OCI-LY7 (cell line): ENCODE measurements around the gene SLC12A3. TPM values are rescaled to one million over a fixed set of nuclear protein-coding genes. Genes with fewer than 3 reads are reported as not detected.
A peak's percentile ranks its signal among the peaks of the same experiment; 100 is the strongest.

Experiments used
- BruUV-seq: library from RNA; stranded (reverse); fragments of 400-500 nt; replicated peaks from 2 replicates; lab custom pipeline; 2021; lab: Mats Ljungman, UMichigan
- CTCF ChIA-PET: fragments of 300-600 bp; sonication (Branson Sonifier 250); formaldehyde crosslinking; loops from one replicate; lab custom pipeline; 2022; ENCODE audit warnings: antibody characterized with exemption; ENCODE audit not compliant: unreplicated experiment; lab: Charles Lee
- POLR2A ChIA-PET: fragments of 300-600 bp; sonication (Branson Sonifier 250); formaldehyde crosslinking; loops from one replicate; lab custom pipeline; 2022; ENCODE audit warnings: antibody characterized with exemption; lab: Charles Lee
- DNase-seq: peaks from one replicate; pipeline ENCODE4 v3.0.0-alpha.2; 2015; ENCODE audit warnings: low spot score
- H2AFZ ChIP-seq: fragments of 200-600 bp; sonication (generic), shearing (Covaris generic); 2 replicates; pipeline ENCODE4 v1.6.1; 2014; ENCODE audit warnings: mild to moderate bottlenecking, antibody characterized with exemption, low read length, moderate library complexity
- H3K27ac ChIP-seq: fragments of 200-600 bp; sonication (generic); 2 replicates; pipeline ENCODE4 v1.5.1; 2014; ENCODE audit warnings: mixed run types, low read depth, mild to moderate bottlenecking, moderate library complexity, low read length, inconsistent platforms; ENCODE audit not compliant: poor library complexity, severe bottlenecking
- H3K36me3 ChIP-seq: fragments of 200-600 bp; sonication (generic); 2 replicates; pipeline ENCODE4 v1.6.1; 2014; ENCODE audit warnings: mild to moderate bottlenecking, antibody characterized with exemption, low read length, moderate library complexity, mixed read lengths; ENCODE audit not compliant: insufficient read depth
- H3K4me1 ChIP-seq: fragments of 200-600 bp; sonication (generic); 2 replicates; pipeline ENCODE4 v1.5.1; 2014; ENCODE audit warnings: mild to moderate bottlenecking, low read length; ENCODE audit not compliant: insufficient read depth, poor library complexity, severe bottlenecking
- H3K4me2 ChIP-seq: fragments of 200-600 bp; sonication (generic); 2 replicates; pipeline ENCODE4 v1.6.1; 2014; ENCODE audit warnings: mild to moderate bottlenecking, low read length
- H3K4me3 ChIP-seq: fragments of 200-600 bp; sonication (generic); 2 replicates; pipeline ENCODE4 v1.5.1; 2014; ENCODE audit warnings: mild to moderate bottlenecking, low read depth, low read length; ENCODE audit not compliant: poor library complexity, severe bottlenecking
- H3K79me2 ChIP-seq: fragments of 200-600 bp; sonication (generic); 2 replicates; pipeline ENCODE4 v1.6.1; 2016; ENCODE audit warnings: low read depth, mild to moderate bottlenecking, low read length, moderate library complexity, mixed read lengths; ENCODE audit not compliant: insufficient read depth
- H3K9me2 ChIP-seq: fragments of 200-600 bp; sonication (generic); 2 replicates; pipeline ENCODE4 v1.6.1; 2016; ENCODE audit warnings: mild to moderate bottlenecking, low read length, mixed read lengths; ENCODE audit not compliant: insufficient read depth
- H3K9me3 ChIP-seq: fragments of 200-600 bp; sonication (generic); 2 replicates; pipeline ENCODE4 v1.6.1; 2014; ENCODE audit warnings: mild to moderate bottlenecking, mixed run types, low read length, mixed read lengths
- H4K20me1 ChIP-seq: fragments of 200-600 bp; sonication (generic); 2 replicates; pipeline ENCODE4 v1.6.1; 2014; ENCODE audit warnings: mild to moderate bottlenecking, antibody characterized with exemption, low read length, moderate library complexity, mixed read lengths; ENCODE audit not compliant: insufficient read depth
- EZH2phosphoT487 ChIP-seq: fragments of 200-600 bp; sonication (generic); IDR thresholded peaks from 2 replicates; pipeline ENCODE4 v1.6.1; 2018; ENCODE audit warnings: low read depth, borderline replicate concordance, mild to moderate bottlenecking, mixed run types, antibody characterized with exemption, low read length, moderate library complexity, mixed read lengths
- intact Hi-C: fragments of 100-400 bp; cut with micrococcal nuclease; formaldehyde crosslinking; loops from one replicate; pipeline ENCODE4 v1.10.0; 2022; ENCODE audit not compliant: unreplicated experiment
- total RNA-seq, 2 experiments: library from RNA; depleted of rRNA in 1 of 2; stranded (reverse); fragments of >200 nt in 1 of 2; shearing (Covaris generic) in 1 of 2; gene quantifications; 2 replicates each; pipeline ENCODE4 v1.2.3, GENCODE V29; 2014 to 2022
- TF ChIP-seq, protein P1 (sequence below): fragments of 200-600 bp; sonication (generic); conservative IDR thresholded peaks from 2 replicates; pipeline ENCODE4 v1.5.1; 2014; ENCODE audit warnings: mild to moderate bottlenecking, antibody characterized with exemption, low read length, moderate library complexity, mixed read lengths

SLC12A3 gene
- total RNA-seq, 2 experiments from 2014 or later, result 0.25 to 0.88 TPM

DNA sequence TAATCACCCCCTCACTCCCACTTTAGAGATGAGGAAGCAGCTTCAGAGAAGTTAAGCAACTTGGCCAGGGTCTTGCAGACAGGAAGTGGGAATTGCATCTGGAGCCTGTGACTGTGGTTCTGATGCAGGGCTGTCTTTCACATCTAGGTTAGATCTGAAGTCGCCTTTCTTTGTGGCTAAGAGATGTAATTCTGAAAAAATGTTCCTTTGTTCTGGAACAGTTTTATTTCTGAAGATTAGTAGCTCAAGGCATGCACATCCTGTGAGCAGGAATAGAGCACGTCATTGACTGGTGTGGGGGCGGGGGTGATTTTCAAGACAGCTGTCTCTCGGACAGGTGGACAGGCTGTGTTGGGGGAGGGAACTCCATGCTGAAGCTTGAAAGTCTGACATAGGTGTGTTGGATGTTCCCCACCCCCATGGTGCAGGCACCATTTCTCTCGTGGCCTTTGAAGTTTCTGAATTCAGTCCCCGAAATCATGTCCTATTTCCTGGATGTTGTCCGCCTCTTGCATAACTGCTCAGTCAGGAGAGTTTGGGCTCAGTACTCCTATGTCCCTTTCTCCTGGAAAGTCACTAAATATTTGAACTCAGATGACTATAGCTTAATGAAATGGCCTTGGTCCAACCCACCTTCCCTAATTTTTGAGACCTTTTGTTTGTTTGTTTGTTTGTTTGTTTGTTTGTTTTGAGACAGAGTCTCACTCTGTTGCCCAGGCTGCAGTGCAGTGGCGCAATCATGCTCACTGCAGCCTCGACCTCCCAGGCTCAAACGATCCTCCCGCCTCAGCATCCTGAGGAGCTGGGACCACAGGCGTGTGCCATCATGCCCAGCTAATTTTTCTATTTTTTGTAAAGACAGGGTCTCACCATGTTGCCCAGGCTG, 45.9 kb downstream of the SLC12A3 start:
- no TSS peak for BruUV-seq
- Histone ChIP-seq H3K36me3 (no peaks in the 10 kb centered on the region), H3K79me2 (no peaks in the 10 kb centered on the region), H3K4me3 (peak overlapping the region; percentile 46), H3K27ac (peak overlapping the region; percentile 84), H3K4me1 (peaks cover 67% of the 10 kb centered on the region), H2AFZ (peak overlapping the region; percentile 62), H3K9me3 (no peaks in the 10 kb centered on the region), H3K9me2 (no peaks in the 10 kb centered on the region), H4K20me1 (no peaks in the 10 kb centered on the region), H3K4me2 (peak overlapping the region; percentile 86)
- CTCF ChIA-PET, result interaction anchor here (0.7 to 1.8 kb wide), 4 partner anchors 9 to 42 kb away, joined by 3 to 6 read pairs (median 3); partner anchors contain the start of gene HERPUD1
- TF ChIP-seq EZH2phosphoT487, result no peak
- TF ChIP-seq, protein P1, sequence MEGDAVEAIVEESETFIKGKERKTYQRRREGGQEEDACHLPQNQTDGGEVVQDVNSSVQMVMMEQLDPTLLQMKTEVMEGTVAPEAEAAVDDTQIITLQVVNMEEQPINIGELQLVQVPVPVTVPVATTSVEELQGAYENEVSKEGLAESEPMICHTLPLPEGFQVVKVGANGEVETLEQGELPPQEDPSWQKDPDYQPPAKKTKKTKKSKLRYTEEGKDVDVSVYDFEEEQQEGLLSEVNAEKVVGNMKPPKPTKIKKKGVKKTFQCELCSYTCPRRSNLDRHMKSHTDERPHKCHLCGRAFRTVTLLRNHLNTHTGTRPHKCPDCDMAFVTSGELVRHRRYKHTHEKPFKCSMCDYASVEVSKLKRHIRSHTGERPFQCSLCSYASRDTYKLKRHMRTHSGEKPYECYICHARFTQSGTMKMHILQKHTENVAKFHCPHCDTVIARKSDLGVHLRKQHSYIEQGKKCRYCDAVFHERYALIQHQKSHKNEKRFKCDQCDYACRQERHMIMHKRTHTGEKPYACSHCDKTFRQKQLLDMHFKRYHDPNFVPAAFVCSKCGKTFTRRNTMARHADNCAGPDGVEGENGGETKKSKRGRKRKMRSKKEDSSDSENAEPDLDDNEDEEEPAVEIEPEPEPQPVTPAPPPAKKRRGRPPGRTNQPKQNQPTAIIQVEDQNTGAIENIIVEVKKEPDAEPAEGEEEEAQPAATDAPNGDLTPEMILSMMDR, result no peak
- peak; percentile 63 for DNase-seq
- POLR2A ChIA-PET, result interaction anchor here (0.6 to 13.5 kb wide), 15 partner anchors 9 to 1023 kb away, joined by 3 to 256 read pairs (median 6); partner anchors contain the start of gene HERPUD1
- intact Hi-C loops, result loop anchor here (1.0 kb wide), 1 partner anchor 20 kb away; no protein-coding TSS in a partner anchor

DNA sequence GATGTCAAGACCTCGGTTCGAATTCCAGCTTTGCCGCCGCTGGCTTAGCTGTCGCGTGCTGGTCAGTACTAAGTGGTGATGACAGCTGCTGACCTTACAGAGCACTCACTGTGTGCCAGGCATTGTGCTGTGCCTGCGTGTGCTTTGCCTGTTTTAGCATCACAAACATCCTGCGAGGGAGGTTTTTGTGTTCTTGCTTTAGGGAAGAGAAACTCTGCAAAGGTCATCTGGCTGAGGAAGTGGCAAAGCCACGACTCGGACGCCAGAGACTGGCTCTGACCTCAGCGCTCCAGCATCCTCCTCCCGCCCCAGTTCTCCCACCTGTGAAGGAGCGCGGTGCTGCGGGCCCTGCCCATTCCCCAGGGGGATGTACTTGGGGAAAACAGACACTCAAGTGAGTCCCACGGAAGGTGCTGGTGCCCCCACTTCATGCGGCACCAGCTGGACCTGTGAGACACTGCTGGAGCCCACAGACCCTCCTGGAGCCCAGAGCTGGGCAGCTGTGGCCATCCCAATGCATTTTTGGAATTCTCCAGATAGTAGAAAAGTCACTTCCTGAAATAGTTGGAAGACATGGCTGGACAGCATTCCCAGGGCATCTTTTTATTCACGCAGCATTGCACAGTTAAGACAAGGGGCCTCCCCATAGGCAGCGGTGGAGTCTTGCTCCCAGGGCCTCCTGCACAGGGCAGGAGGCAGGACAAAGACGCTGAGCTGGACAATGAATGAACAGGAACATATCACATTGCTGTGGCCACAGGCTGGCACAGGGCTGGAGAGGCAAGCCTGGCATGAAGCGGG, 47.0 kb downstream of the SLC12A3 start:
- peak overlapping the region; percentile 86 for H3K4me2 ChIP-seq
- H3K36me3 ChIP-seq, result no peaks in the 10 kb centered on the region
- H3K79me2 ChIP-seq, result no peaks in the 10 kb centered on the region
- ChIA-PET POLR2A (interaction anchor here (0.6 to 13.5 kb wide), 14 partner anchors 9 to 128 kb away, joined by 3 to 256 read pairs (median 4); partner anchors contain the start of gene HERPUD1), CTCF (interaction anchor here (0.8 to 1.8 kb wide), 4 partner anchors 17 to 43 kb away, joined by 3 to 6 read pairs (median 4); partner anchors contain the start of gene HERPUD1)
- H2AFZ ChIP-seq, result peak overlapping the region; percentile 5; the same call in 1 of the 2 replicates
- H3K9me3 ChIP-seq, result no peaks in the 10 kb centered on the region
- H3K9me2 ChIP-seq, result no peaks in the 10 kb centered on the region
- H4K20me1 ChIP-seq, result no peaks in the 10 kb centered on the region
- peak overlapping the region; percentile 46 for H3K4me3 ChIP-seq
- peaks cover 78% of the 10 kb centered on the region for H3K4me1 ChIP-seq
- intact Hi-C loops, result loop anchor here (1.0 to 2.0 kb wide), 2 partner anchors 19 to 39 kb away; no protein-coding TSS in a partner anchor
- TF ChIP-seq, protein P1, result no peak
- peak; percentile 88 for DNase-seq
- H3K27ac ChIP-seq, result peak overlapping the region; percentile 84
- no TSS peak for BruUV-seq
